Subcutaneous adipose tissue (tissue), 4 donors: ENCODE measurements around the gene ADAM12. TPM values are rescaled to one million over a fixed set of nuclear protein-coding genes. Genes with fewer than 3 reads are reported as not detected.

Source experiments
- total RNA-seq, 4 donors: library from RNA; depleted of rRNA; stranded (reverse); fragments of >200 nt; gene quantifications; one replicate each; pipeline ENCODE4 v1.1.0, GENCODE V29; 2016
- TF ChIP-seq, protein P1 (sequence below): fragments of 450-650 bp; IDR thresholded peaks from one replicate; pipeline ENCODE4 v1.5.1; 2016; ENCODE audit warnings: low read depth, mild to moderate bottlenecking, control low read depth, antibody characterized with exemption, moderate library complexity

Gene ADAM12
- total RNA-seq, 4 donors from 2014 or later = 11.5 to 20.4 (median 14.5) TPM

DNA sequence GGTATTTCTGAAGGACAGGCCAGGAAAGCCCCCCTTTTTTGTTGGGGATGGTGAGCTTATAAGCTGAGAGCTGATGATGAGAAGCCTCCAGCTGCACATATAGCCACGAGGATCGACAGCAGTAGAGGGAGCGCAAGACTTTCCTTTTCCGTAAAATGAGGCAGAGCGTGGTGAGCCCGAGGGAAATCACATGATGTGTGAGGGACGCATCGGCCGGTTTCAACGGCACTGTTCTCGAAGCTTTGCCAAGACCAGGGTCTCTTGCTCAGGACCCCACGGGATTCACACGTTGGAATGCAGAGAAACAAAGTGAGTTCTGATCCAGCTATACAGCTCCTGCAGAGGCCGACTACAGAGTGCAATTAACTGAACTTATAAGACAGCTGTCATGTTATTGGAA lies 55.7 kb downstream of the ADAM12 start:
- TF ChIP-seq, protein P1, sequence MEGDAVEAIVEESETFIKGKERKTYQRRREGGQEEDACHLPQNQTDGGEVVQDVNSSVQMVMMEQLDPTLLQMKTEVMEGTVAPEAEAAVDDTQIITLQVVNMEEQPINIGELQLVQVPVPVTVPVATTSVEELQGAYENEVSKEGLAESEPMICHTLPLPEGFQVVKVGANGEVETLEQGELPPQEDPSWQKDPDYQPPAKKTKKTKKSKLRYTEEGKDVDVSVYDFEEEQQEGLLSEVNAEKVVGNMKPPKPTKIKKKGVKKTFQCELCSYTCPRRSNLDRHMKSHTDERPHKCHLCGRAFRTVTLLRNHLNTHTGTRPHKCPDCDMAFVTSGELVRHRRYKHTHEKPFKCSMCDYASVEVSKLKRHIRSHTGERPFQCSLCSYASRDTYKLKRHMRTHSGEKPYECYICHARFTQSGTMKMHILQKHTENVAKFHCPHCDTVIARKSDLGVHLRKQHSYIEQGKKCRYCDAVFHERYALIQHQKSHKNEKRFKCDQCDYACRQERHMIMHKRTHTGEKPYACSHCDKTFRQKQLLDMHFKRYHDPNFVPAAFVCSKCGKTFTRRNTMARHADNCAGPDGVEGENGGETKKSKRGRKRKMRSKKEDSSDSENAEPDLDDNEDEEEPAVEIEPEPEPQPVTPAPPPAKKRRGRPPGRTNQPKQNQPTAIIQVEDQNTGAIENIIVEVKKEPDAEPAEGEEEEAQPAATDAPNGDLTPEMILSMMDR = no peak

DNA sequence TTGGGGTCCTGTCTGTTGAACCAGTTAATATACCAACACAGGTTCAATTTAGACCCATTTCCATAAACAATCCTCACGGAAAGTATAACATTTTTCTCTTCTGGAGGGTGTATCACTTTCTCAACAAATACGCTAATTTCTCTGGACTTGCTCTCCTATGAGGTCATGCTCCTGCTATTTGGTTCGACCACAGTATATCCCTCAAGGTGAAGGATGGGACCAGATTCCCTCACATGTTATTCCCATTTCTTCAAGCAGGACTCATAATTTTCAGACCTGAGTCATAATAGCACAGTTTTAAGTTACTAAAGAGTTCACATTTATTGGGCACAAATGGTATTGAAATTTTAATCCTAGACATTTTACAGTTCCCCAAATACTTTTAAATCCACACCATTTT lies 57.2 kb downstream of the ADAM12 start:
- TF ChIP-seq, protein P1 = no peak

DNA sequence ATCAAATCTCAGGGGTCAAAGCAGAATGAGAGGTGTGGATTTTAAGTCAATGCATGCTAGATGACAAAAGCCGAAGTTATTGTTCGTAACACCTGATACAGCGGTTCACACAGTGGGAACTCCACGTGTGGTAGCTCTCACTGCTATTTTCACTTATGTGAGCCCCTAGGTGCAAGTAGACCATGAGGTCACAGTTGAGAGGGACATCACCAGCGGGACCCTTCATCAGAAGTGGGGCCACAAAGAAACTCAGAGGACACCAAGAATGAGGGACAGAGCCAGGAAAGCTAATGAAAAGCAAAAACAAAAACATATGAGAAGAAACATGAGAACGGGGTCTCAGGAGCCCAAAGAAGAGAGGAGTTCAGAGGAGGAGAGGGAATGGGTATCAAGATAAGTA lies 63.5 kb downstream of the ADAM12 start:
- TF ChIP-seq, protein P1 = no peak

DNA sequence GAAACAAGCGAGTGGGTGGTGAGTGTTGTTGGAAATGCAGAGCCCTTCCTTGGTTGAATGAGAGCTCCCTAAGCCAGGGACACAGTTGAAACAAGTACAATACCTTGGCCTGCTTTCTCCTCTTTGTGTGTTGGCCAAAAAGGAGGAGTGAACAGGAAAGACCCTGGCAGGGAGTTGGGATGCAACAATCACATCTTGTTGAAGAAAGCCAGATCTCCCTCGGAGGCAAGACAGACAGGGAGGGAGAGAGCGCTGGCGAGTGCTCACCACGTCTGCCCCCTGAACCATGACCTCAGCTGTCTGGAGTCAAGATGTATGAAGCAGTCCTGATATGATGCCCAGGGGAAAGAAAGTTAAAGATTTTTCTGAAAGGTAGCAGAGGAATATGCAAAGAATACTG lies 66.8 kb downstream of the ADAM12 start:
- TF ChIP-seq, protein P1 = no peak

DNA sequence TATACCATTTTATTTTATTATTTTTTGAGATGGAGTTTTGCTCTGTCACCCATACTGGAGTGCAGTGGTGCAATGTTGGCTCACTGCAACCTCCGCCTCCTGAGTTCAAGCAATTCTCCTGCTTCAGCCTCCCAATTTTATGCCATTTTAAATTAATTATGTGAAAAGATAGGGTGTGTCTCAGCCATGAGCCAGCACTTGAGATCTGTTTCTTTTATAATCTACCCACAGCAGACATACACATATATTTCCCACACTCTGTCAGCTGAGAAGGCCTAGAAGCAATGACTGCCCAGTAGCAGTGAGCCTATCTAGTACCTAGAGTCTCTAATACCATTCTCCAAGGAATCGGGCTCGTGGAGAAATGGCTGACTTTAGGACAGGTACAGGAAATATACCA lies 70.5 kb downstream of the ADAM12 start:
- TF ChIP-seq, protein P1 = no peak

DNA sequence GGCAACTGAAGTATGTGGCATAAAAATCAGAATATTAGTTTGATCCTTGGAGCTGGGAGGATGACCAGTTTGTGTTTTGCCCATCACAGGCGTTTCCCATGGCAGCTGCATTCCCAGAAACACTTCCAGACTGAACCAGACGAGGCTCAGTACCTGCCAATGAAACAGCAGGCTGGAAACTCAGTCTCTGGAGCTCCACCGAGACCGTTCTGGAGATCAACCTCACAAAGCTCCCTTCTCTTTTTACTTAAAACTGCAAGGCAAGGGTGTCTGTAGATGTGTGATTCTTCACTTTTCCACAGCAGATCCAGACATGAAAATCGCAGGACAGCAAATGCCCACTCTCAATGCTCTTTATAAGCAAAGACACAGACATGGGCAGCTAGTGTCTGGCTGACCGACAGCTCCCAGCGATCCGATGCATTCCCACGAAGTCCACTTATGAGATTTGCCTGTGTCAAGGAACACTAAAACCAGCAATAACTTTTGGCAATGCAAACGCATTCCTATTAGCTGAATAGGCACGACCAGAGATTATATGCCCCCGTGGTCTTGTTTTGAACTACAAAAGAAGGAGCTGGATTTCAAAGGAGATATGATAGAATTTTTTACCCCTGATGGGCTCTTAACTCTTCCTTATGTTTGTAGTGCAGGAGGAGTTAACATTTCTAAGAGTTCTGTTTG lies 72.6 kb downstream of the ADAM12 start:
- TF ChIP-seq, protein P1 = no peak

DNA sequence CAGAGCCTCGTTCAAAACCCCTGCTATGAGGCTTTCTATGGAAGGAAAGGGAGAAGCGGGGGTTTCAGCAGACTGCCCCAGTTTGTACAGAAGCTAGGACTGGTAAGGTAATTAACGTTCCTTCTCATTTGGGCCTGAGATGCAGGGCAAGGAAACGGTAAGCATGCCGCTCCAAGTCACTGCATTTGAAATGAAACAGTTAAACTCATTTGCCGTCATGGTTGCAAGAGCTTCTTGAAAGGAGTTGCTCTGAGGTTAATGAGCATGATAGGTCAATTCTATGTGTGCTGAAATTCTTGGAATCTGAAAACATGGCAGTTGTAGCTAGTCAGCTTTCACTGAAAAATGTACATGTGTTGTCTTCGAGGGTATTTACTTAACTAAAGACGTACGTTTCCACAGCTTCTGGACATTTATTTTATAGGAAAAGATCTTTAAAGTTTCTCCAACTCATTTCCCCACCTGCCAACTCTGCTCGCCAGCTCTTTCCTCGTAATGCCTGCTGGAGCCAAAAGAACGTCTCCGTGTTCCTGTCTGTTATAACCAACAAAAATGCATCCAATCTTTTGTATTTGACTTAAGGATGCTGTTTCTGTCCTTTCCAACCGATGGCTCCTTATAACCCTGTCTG lies 73.3 kb downstream of the ADAM12 start:
- TF ChIP-seq, protein P1 = no peak
